Loucy (cell line): ENCODE results near the gene GLRA2.
"Not testable (repeated sequence)": the region's sequence is repeated elsewhere in the genome, so short reads cannot be mapped to it uniquely, and the experiment has no call there.

ENCODE experiments used
- H2AFZ ChIP-seq: fragments of 200-600 bp; sonication (generic); 2 replicates; pipeline ENCODE4 v1.6.0; 2016; ENCODE audit warnings: antibody characterized with exemption, mild to moderate bottlenecking, low read length, moderate library complexity
- H3F3A ChIP-seq: fragments of 200-600 bp; 2 replicates; pipeline ENCODE4 v1.6.0; 2016; ENCODE audit warnings: antibody characterized with exemption, low read depth, mild to moderate bottlenecking
- H3K27me3 ChIP-seq: fragments of 200-600 bp; sonication (generic); 2 replicates; pipeline ENCODE4 v1.6.1; 2014; ENCODE audit warnings: low read length, mild to moderate bottlenecking; ENCODE audit not compliant: insufficient read depth, poor library complexity, severe bottlenecking
- H3K36me3 ChIP-seq: fragments of 200-600 bp; sonication (generic); 2 replicates; pipeline ENCODE4 v1.6.1; 2016; ENCODE audit warnings: low read length; ENCODE audit not compliant: insufficient read depth
- H3K4me1 ChIP-seq: fragments of 200-600 bp; sonication (generic); 2 replicates; pipeline ENCODE4 v1.5.1; 2014; ENCODE audit warnings: low read length, mild to moderate bottlenecking; ENCODE audit not compliant: insufficient read depth, poor library complexity, severe bottlenecking
- H3K4me2 ChIP-seq: fragments of 200-600 bp; sonication (generic); 2 replicates; pipeline ENCODE4 v1.6.0; 2014; ENCODE audit warnings: antibody characterized with exemption, low read length, low read depth, mild to moderate bottlenecking; ENCODE audit not compliant: poor library complexity, severe bottlenecking
- H3K4me3 ChIP-seq: fragments of 200-600 bp; sonication (generic); 2 replicates; pipeline ENCODE4 v1.5.1; 2014; ENCODE audit warnings: low read length, mild to moderate bottlenecking, mixed read lengths; ENCODE audit not compliant: poor library complexity, severe bottlenecking
- H3K79me2 ChIP-seq: fragments of 200-600 bp; sonication (generic); 2 replicates; pipeline ENCODE4 v1.6.1; 2014; ENCODE audit warnings: low read length; ENCODE audit not compliant: insufficient read depth
- H3K9ac ChIP-seq: fragments of 200-600 bp; sonication (generic); 2 replicates; pipeline ENCODE4 v1.6.0; 2014; ENCODE audit warnings: mild to moderate bottlenecking, low read depth, low read length, moderate library complexity; ENCODE audit not compliant: poor library complexity, severe bottlenecking
- H3K9me2 ChIP-seq: fragments of 200-600 bp; sonication (generic); replicated peaks from 2 replicates; pipeline ENCODE4 v1.6.1; 2016; ENCODE audit warnings: low read depth, low read length, mixed read lengths
- H3K9me3 ChIP-seq: fragments of 200-600 bp; sonication (generic); 2 replicates; pipeline ENCODE4 v1.6.1; 2014; ENCODE audit warnings: mild to moderate bottlenecking, antibody characterized with exemption, low read length, low read depth; ENCODE audit not compliant: insufficient read depth
- H4K20me1 ChIP-seq: fragments of 200-600 bp; sonication (generic); 2 replicates; pipeline ENCODE4 v1.6.0; 2014; ENCODE audit warnings: antibody characterized with exemption, low read length, mild to moderate bottlenecking; ENCODE audit not compliant: insufficient read depth, poor library complexity, severe bottlenecking
- CTCF ChIP-seq: fragments of 200-600 bp; sonication (generic); conservative IDR thresholded peaks from 2 replicates; pipeline ENCODE4 v1.5.1; 2014; ENCODE audit warnings: mild to moderate bottlenecking, antibody characterized with exemption, low read length
- EZH2phosphoT487 ChIP-seq: fragments of 200-600 bp; IDR thresholded peaks from 2 replicates; pipeline ENCODE4 v1.6.1; 2018; ENCODE audit warnings: antibody characterized with exemption, mild to moderate bottlenecking, moderate library complexity, borderline replicate concordance

Gene GLRA2

GRCh38 chrX:14673236-14673635 lies 143.9 kb downstream of the GLRA2 start:
- TF ChIP-seq CTCF (no peak), EZH2phosphoT487 (no peak)
- H3K9ac ChIP-seq: no peak overlapping the region
- no peak overlapping the region for H3K4me2 ChIP-seq
- H3F3A ChIP-seq: no peaks in the 10 kb centered on the region
- no peak overlapping the region for H2AFZ ChIP-seq
- no peaks in the 10 kb centered on the region for H3K9me3 ChIP-seq
- no peaks in the 10 kb centered on the region for H3K9me2 ChIP-seq
- H3K27me3 ChIP-seq: no peaks in the 10 kb centered on the region
- no peaks in the 10 kb centered on the region for H4K20me1 ChIP-seq
- H3K4me3 ChIP-seq: no peak overlapping the region
- H3K36me3 ChIP-seq: no peaks in the 10 kb centered on the region
- H3K79me2 ChIP-seq: no peaks in the 10 kb centered on the region
- H3K4me1 ChIP-seq: no peaks in the 10 kb centered on the region

GRCh38 chrX:14673764-14674163 lies 144.4 kb downstream of the GLRA2 start:
- Histone ChIP-seq H3F3A (no peaks in the 10 kb centered on the region), H4K20me1 (no peaks in the 10 kb centered on the region), H3K36me3 (no peaks in the 10 kb centered on the region), H3K4me2 (no peak overlapping the region), H3K9me2 (no peaks in the 10 kb centered on the region), H3K27me3 (no peaks in the 10 kb centered on the region), H3K4me3 (no peak overlapping the region), H3K79me2 (no peaks in the 10 kb centered on the region), H3K9ac (no peak overlapping the region), H2AFZ (no peak overlapping the region), H3K4me1 (no peaks in the 10 kb centered on the region), H3K9me3 (no peaks in the 10 kb centered on the region)
- TF ChIP-seq EZH2phosphoT487 (no peak), CTCF (no peak)

GRCh38 chrX:14675500-14675899 lies 146.2 kb downstream of the GLRA2 start:
- Histone ChIP-seq H3K4me2 (no peak overlapping the region), H3K9me3 (no peaks in the 10 kb centered on the region), H3K4me1 (no peaks in the 10 kb centered on the region), H3F3A (no peaks in the 10 kb centered on the region), H3K4me3 (no peak overlapping the region), H3K79me2 (no peaks in the 10 kb centered on the region), H4K20me1 (no peaks in the 10 kb centered on the region), H2AFZ (no peak overlapping the region), H3K9me2 (no peaks in the 10 kb centered on the region), H3K36me3 (no peaks in the 10 kb centered on the region), H3K9ac (no peak overlapping the region), H3K27me3 (no peaks in the 10 kb centered on the region)
- no peak for TF ChIP-seq EZH2phosphoT487

- Histone ChIP-seq H4K20me1 (no peaks in the 10 kb centered on the region), H3K27me3 (no peaks in the 10 kb centered on the region), H3K4me2 (no peak overlapping the region), H3K4me1 (no peaks in the 10 kb centered on the region), H3K9me2 (no peaks in the 10 kb centered on the region), H3K36me3 (no peaks in the 10 kb centered on the region), H3K9ac (no peak overlapping the region), H3K79me2 (no peaks in the 10 kb centered on the region), H2AFZ (no peak overlapping the region), H3K4me3 (no peak overlapping the region), H3F3A (no peaks in the 10 kb centered on the region), H3K9me3 (no peaks in the 10 kb centered on the region)
- TF ChIP-seq CTCF (no peak), EZH2phosphoT487 (no peak)
Observed at GRCh38 chrX:14676431-14676830, 147.1 kb downstream of the GLRA2 start.

- not testable (repeated sequence) for H3K9me3 ChIP-seq, H3K9ac ChIP-seq, H4K20me1 ChIP-seq, H3K4me1 ChIP-seq, H3K4me2 ChIP-seq, H3K27me3 ChIP-seq, H3K36me3 ChIP-seq, H3K9me2 ChIP-seq, H3K79me2 ChIP-seq, H2AFZ ChIP-seq, H3K4me3 ChIP-seq, H3F3A ChIP-seq
Observed at GRCh38 chrX:14688331-14688730, 159.0 kb downstream of the GLRA2 start.
